Measurements from ENCODE around the gene VPS72.
"Not testable (repeated sequence)": the region's sequence is repeated elsewhere in the genome, so short reads cannot be mapped to it uniquely, and the experiment has no call there.

The VPS72 gene

GRCh38 chr1:151189637-151190445, at the start of gene VPS72:
VPS72 (minus strand) TSS chr1:151190197; CDS start chr1:151190121, 76 bp downstream.
- DNase-seq (ENCODE audit: low spot score), result peak; percentile 78

GRCh38 chr1:151238467-151238739, 48.4 kb upstream of the VPS72 start:
- no peak for DNase-seq (ENCODE audit: low spot score)

DNA sequence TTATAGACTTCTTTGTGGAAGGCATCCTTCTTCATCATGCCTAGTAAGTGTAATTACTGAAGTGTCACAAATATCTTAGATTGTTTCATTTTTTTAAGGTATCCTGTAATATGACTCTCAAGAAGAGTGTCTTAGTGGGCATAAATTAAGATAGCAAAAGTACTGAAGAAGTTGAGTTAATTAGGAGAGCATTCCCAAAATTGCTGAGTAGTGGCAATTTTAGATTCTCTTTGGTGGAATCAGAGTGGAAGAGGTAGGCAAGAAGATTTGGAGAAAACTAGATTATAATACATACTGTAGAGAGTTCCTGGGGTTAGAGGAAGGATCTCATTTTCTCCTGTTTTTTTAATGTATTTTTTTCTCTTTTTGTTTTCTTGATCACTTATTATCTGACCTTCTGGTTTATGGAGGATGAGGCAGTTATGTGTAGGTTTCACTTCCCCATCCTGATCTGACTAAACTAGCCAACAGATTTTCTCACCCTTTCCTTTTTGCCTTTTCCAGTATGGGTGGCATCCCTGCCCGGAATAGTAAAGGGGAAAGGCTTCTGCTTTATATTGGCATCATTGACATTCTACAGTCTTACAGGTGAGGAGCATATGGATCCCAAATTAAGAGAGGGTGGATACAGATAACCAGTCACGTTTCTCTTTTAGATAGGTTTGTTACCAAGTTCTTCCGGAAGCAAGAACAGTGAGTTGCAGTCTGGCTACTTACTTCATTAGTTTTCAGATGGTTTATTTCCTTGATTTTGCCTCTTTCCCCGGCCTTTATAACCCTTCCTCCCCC, 47.9 kb upstream of the VPS72 start:
- DNase-seq (ENCODE audit: low spot score), result no peak

- DNase-seq (ENCODE audit: low spot score), result no peak
Observed at GRCh38 chr1:151235235-151235634, 45.2 kb upstream of the VPS72 start.

- DNase-seq (ENCODE audit: low spot score), result no peak
Observed at GRCh38 chr1:151222130-151222529, 32.1 kb upstream of the VPS72 start.

GRCh38 chr1:151221616-151222015, 31.6 kb upstream of the VPS72 start:
- no peak for DNase-seq (ENCODE audit: low spot score)

DNA sequence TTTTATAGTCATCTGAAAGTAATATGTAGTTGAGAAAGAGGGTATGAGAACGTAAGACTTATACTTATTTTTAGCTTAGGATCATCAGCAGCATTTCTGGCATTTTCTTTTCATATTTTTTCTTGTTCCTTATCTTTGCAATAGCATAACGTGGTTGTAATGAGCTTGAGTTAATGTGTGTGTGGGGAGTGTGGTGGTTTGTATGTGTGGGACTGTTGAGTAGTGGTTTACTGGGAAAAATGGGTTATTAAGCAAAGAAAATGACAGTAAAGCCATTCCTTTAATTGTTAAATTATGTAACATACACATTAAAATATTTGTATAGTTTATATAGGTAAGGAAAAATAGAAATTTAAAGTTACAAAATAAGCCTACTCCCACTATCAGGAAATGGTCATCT, 23.6 kb upstream of the VPS72 start:
- no peak for DNase-seq (ENCODE audit: low spot score)

GRCh38 chr1:151211972-151212705, 22.1 kb upstream of the VPS72 start:
- DNase-seq (ENCODE audit: low spot score), result no peak

GRCh38 chr1:151210830-151211229, 20.8 kb upstream of the VPS72 start:
- no peak for DNase-seq (ENCODE audit: low spot score)

DNA sequence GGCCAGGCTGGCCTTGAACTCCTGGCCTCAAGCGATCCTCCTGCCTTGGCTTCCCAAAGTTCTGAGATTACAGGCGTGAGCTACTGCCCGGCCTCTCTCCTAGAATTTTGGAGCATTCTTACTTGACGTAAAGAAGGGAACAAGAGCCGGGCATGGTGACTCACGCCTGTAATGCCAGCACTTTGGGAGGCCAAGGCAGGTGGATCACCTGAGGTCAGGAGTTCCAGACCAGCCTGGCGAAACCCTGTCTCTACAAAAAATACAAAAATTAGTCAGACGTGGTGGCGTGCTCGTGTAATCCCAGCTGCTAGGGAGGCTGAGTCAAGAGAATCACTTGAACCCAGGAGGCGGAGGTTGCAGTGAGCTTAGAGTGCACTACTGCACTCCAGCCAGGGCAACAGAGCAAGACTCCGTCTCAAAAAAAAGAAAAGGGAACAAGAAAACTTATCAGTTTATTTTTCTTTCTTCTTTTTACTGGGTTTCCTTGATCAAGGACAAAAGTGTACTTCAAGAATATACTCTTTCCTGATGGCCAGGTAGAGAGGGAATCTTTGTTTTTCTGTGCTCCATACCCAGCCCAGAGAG, 15.5 kb upstream of the VPS72 start:
- not testable (repeated sequence) for DNase-seq (ENCODE audit: low spot score)

DNA sequence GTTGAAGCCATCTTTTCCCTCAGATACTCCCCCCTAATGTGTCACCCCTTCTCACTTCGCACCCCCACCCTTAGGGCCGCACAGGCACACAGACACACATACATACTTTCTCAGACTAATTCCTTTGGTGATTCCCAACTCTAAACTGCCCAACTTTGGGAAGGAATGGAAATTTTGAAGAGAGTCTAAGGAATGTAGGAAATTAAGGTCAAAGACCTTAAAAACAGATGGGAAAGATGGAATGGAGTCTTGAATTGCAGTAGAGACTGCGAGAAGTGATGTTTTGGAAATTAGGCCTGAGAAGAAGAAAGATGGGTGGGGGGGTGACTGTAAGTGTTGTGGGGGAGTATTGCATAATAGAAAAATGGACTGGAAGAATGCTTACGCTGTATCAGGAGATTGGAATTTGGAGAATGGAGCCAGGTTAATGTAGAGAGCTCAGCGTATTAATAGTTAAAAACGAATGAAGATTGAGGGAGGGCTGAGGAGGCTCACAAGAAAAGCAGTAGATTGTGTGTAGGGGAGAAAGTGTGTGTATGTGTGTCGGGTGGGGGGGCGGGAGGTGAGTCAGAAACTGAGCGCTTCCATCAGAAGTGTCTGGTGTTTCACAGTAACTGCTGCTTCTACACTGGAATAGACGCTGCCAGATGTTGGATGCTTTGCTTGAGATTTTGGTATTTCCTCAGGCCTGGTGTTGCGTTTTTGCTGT, 10.0 kb upstream of the VPS72 start:
- DNase-seq (ENCODE audit: low spot score), result no peak

DNA sequence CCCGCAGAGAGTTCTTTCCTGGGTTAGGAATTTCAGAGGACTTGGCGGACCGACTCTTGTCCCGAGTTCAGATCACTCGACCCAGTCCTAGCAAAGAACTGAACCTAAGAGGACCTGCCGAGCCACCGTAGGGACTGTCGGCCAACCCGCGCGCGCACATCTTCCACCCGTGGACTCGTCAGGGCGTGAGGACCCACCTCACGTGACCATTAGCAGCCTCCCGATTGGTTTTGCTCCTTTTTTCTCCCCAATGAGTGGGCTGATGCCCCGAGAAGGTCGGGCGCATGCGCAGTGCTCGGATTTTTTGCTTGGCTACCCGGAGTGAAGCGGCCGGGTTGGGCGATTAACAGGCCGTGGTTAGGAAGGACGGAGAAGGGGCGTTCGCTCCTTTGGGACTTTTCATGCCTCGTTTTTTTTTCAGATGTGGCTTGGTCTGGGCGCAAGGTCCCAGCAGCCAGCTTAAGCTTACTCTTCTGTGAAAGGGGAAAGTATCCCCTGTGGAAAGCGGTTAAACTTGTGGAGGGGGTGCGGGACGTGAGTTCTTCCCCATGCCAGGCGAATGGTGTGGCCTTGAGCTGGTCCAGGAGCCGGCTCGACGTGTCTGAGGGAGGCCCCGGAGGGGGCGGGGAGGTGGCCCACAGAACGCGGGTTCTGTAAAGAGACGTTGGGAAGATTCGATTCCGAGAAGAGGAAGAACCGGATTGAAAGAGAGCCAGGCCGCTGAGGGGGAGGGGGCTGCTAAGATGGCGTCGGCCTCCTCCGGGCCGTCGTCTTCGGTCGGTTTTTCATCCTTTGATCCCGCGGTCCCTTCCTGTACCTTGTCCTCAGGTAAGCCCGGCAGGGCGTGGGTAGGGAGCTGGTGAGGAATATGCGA, 8.5 kb upstream of the VPS72 start, which contains the start of gene PIP5K1A:
PIP5K1A (plus strand) TSS at position 299 of the 874 bp plus-strand sequence; CDS start at position 744, 445 bp downstream.
- peak; percentile 90 for DNase-seq (ENCODE audit: low spot score)

DNA sequence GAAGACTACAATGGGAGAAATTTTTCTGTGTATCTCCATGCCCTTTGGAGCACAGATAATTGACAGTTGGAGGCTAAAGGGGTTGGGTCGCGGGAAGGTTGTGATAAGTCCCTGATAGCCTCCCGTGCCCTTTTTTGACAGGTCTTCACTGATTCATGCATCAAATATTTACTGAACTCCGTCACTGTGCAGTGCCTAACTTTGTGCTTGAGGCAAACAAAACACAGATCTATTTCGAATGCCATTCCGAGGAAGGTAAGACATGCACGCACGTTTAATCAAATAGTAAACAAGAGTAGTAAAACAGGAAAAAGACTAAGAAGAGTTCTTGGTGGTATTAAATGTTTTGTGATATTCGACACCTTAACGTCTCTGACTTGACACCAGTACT, 7.9 kb upstream of the VPS72 start:
- DNase-seq (ENCODE audit: low spot score), result no peak

GRCh38 chr1:151196292-151196800, 6.3 kb upstream of the VPS72 start:
- DNase-seq (ENCODE audit: low spot score), result no peak

DNA sequence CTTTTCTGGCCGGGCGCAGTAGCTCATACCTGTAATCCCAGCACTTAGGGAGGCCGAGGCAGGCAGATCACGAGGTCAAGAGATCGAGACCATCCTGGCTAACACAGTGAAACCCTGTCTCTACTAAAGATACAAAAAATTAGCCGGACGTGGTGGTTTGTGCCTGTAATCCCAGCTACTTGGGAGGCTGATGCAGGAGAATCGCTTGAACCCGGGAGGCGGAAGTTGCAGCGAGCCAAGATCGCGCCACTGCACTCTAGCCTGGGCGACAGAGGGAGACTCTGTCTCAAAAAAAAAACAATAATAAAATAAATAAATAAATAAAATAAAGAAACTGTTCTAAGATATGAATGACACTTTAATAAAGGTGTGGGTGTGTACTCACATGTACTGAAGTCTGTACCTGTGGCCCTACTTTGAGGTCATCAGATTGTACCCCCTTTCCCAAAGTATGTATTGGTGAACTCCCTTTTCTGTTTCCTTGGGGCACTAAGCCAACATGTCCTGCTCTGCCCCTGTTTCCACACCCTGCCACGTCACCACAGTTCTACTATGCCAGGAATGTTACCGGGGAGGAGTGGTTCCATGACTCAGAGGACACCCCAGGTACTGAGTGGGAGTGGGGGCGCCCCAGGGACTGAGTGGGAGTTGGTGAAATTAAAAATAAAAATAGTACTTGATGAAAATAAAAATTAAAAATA, 5.0 kb upstream of the VPS72 start:
- DNase-seq (ENCODE audit: low spot score), result peak; percentile 52

DNA sequence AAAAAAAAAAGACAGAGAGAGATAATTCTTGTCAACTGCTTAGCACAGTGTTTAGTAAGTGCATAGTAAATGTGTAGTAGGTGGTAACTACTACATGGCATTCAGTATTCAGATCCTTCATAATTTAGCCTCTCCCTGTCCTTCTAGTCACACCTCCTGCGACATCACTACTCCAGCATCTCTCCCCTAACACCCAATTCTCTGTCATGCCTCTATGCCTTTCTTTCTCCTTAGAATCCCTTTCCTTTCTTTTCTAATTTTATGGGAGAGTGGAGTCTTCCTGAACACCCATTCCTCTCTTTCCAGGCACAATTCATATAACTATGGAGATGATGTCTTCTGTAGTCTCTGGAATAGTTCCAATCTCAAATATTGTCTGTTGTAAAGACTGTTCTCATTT, 3.9 kb upstream of the VPS72 start:
- no peak for DNase-seq (ENCODE audit: low spot score)

GRCh38 chr1:151193304-151193703, 3.3 kb upstream of the VPS72 start:
- DNase-seq (ENCODE audit: low spot score), result no peak

- DNase-seq (ENCODE audit: low spot score), result no peak
Observed at GRCh38 chr1:151192047-151192446, 2.0 kb upstream of the VPS72 start.

DNA sequence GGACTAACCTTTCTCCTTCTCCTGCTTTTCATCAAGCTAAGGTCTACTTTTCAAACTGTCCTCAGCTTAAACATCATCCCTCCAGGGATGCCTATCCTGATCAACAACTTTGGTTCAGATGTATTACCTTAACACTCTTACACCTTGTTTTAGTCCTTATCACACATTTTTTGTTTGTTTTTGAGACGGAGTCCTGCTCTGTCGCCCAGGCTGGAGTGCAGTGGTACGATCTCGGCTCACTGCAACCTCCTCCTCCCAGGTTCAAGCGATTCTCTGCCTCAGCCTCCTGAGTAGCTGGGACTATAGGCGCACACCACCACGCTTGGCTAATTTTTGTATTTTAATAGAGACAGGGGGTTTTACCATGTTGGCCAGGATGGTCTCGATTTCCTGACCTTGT, 1.3 kb downstream of the VPS72 start:
- DNase-seq (ENCODE audit: low spot score), result not testable (repeated sequence)

- no peak for DNase-seq (ENCODE audit: low spot score)
Observed at GRCh38 chr1:151187205-151187604, 2.8 kb downstream of the VPS72 start.

All from HuH-7 (cell line).